Astrocyte (in vitro differentiated cells and primary cell): ENCODE measurements around the gene EDARADD. TPM values are rescaled to one million over a fixed set of nuclear protein-coding genes. Genes with fewer than 3 reads are reported as not detected.
A peak's percentile ranks its signal among the peaks of the same experiment; 100 is the strongest.

Source experiments
- DNase-seq: peaks from one replicate; pipeline ENCODE4 v3.0.0-alpha.2; 2010; ENCODE audit warnings: low read depth
- FAIRE-seq: peaks from 2 replicates; lab custom pipeline; 2011; peaks lifted over from hg19 to GRCh38; lab: Jason Lieb, UNC
- H2AFZ ChIP-seq: 2 replicates; pipeline ENCODE4 v1.6.0; 2012; ENCODE audit warnings: low read depth, low read length, inconsistent platforms
- H3K27ac ChIP-seq: 2 replicates; pipeline ENCODE4 v1.5.1; 2011; ENCODE audit warnings: low read depth, low read length, inconsistent platforms
- H3K27me3 ChIP-seq: 2 replicates; pipeline ENCODE4 v1.6.0; 2011; ENCODE audit warnings: low read length, inconsistent platforms; ENCODE audit not compliant: insufficient read depth
- H3K36me3 ChIP-seq: 2 replicates; pipeline ENCODE4 v1.5.1; 2011; ENCODE audit warnings: low read length, inconsistent platforms; ENCODE audit not compliant: insufficient read depth
- H3K4me1 ChIP-seq: 2 replicates; pipeline ENCODE4 v1.5.1; 2011; ENCODE audit warnings: low read length, inconsistent platforms; ENCODE audit not compliant: insufficient read depth
- H3K4me2 ChIP-seq: 2 replicates; pipeline ENCODE4 v1.6.0; 2012; ENCODE audit warnings: low read length, inconsistent platforms
- H3K4me3 ChIP-seq: 2 replicates; pipeline ENCODE4 v1.5.1; 2011; ENCODE audit warnings: low read depth, mild to moderate bottlenecking, low read length, inconsistent platforms; ENCODE audit not compliant: insufficient read depth
- H3K79me2 ChIP-seq: 2 replicates; pipeline ENCODE4 v1.6.0; 2012; ENCODE audit warnings: mild to moderate bottlenecking, low read length, inconsistent platforms; ENCODE audit not compliant: insufficient read depth
- H3K9ac ChIP-seq: 2 replicates; pipeline ENCODE4 v1.6.0; 2012; ENCODE audit warnings: mild to moderate bottlenecking, low read length, inconsistent platforms
- H3K9me3 ChIP-seq: 2 replicates; pipeline ENCODE4 v1.5.1; 2012; ENCODE audit warnings: low read depth, mild to moderate bottlenecking, low read length, inconsistent platforms; ENCODE audit not compliant: insufficient read depth
- H4K20me1 ChIP-seq: 2 replicates; pipeline ENCODE4 v1.6.0; 2012; ENCODE audit warnings: low read length, inconsistent platforms; ENCODE audit not compliant: insufficient read depth
- H3K27ac Mint-ChIP-seq: one replicate; pipeline ENCODE4 v1.8.0; 2021; ENCODE audit warnings: mild to moderate bottlenecking, mixed read lengths; ENCODE audit not compliant: unreplicated experiment
- H3K27me3 Mint-ChIP-seq: one replicate; pipeline ENCODE4 v1.8.0; 2021; ENCODE audit warnings: low read depth, mixed read lengths; ENCODE audit not compliant: unreplicated experiment
- H3K36me3 Mint-ChIP-seq: one replicate; pipeline ENCODE4 v1.8.0; 2021; ENCODE audit warnings: low read depth, mixed read lengths; ENCODE audit not compliant: unreplicated experiment
- H3K4me1 Mint-ChIP-seq: one replicate; pipeline ENCODE4 v1.8.0; 2021; ENCODE audit warnings: low read depth, mixed read lengths; ENCODE audit not compliant: unreplicated experiment
- H3K4me3 Mint-ChIP-seq: one replicate; pipeline ENCODE4 v1.8.0; 2021; ENCODE audit warnings: mild to moderate bottlenecking, moderate library complexity, mixed read lengths; ENCODE audit not compliant: unreplicated experiment
- H3K9me3 Mint-ChIP-seq: one replicate; pipeline ENCODE4 v1.8.0; 2021; ENCODE audit warnings: mild to moderate bottlenecking, mixed read lengths; ENCODE audit not compliant: unreplicated experiment
- EZH2 ChIP-seq: IDR thresholded peaks from 2 replicates; pipeline ENCODE4 v1.6.1; 2012; ENCODE audit warnings: mild to moderate bottlenecking, low read length, inconsistent platforms; ENCODE audit not compliant: insufficient read depth
- total RNA-seq: library from RNA; stranded (reverse); gene quantifications from 2 replicates; pipeline ENCODE4 v1.2.1, GENCODE V29; 2021
- TF ChIP-seq, protein P1 (sequence below): IDR thresholded peaks from 2 replicates; pipeline ENCODE4 v1.5.1; 2011; ENCODE audit warnings: low read depth, mild to moderate bottlenecking, inconsistent platforms, low read length, moderate library complexity; ENCODE audit not compliant: insufficient read depth

Gene EDARADD
- total RNA-seq, 1 donor from 2014 or later = 0.98 TPM

DNA sequence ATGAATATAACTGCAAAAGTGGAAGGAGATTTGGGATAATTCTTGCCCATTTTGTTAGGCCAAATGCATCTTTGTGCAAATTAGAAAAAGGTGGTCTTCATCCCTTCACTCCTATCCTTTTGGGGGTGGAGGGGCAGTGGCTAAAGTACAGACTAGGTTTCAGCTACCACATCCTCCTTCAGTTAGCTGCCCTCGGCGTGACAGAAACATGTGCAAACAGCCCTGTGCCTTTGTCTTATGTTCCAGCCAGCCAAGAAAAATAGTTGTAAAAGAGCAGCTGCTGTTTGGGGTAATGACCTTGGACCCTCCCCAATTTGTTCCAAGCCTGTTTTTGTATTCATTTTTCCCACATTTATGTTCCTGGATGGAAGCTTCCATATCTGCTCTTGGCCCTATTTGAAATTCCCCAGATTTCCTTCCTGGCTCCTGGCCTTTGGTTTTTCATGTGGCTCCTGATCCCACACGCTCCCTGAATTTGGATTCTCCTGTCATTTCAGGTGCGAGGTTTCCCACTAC, 121.4 kb downstream of the EDARADD start:
- H3K4me3 Mint-ChIP-seq = no peak overlapping the region
- no peak overlapping the region for H2AFZ ChIP-seq
- H3K4me3 ChIP-seq = no peak overlapping the region
- H3K27me3 ChIP-seq = no peaks in the 10 kb centered on the region
- H3K9ac ChIP-seq = no peak overlapping the region
- H3K4me1 Mint-ChIP-seq = peaks cover 10% of the 10 kb centered on the region
- H3K79me2 ChIP-seq = no peaks in the 10 kb centered on the region
- H3K9me3 ChIP-seq = no peaks in the 10 kb centered on the region
- no peaks in the 10 kb centered on the region for H4K20me1 ChIP-seq
- TF ChIP-seq EZH2 = no peak
- TF ChIP-seq, protein P1, sequence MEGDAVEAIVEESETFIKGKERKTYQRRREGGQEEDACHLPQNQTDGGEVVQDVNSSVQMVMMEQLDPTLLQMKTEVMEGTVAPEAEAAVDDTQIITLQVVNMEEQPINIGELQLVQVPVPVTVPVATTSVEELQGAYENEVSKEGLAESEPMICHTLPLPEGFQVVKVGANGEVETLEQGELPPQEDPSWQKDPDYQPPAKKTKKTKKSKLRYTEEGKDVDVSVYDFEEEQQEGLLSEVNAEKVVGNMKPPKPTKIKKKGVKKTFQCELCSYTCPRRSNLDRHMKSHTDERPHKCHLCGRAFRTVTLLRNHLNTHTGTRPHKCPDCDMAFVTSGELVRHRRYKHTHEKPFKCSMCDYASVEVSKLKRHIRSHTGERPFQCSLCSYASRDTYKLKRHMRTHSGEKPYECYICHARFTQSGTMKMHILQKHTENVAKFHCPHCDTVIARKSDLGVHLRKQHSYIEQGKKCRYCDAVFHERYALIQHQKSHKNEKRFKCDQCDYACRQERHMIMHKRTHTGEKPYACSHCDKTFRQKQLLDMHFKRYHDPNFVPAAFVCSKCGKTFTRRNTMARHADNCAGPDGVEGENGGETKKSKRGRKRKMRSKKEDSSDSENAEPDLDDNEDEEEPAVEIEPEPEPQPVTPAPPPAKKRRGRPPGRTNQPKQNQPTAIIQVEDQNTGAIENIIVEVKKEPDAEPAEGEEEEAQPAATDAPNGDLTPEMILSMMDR = no peak
- H3K9me3 Mint-ChIP-seq = no peaks in the 10 kb centered on the region
- no peaks in the 10 kb centered on the region for H3K36me3 ChIP-seq
- H3K4me1 ChIP-seq = peaks cover 11% of the 10 kb centered on the region
- H3K4me2 ChIP-seq = no peak overlapping the region
- H3K27ac Mint-ChIP-seq = no peak overlapping the region
- FAIRE-seq (no peak), DNase-seq (no peak)
- no peaks in the 10 kb centered on the region for H3K27me3 Mint-ChIP-seq
- H3K27ac ChIP-seq = no peak overlapping the region
- H3K36me3 Mint-ChIP-seq = no peaks in the 10 kb centered on the region

DNA sequence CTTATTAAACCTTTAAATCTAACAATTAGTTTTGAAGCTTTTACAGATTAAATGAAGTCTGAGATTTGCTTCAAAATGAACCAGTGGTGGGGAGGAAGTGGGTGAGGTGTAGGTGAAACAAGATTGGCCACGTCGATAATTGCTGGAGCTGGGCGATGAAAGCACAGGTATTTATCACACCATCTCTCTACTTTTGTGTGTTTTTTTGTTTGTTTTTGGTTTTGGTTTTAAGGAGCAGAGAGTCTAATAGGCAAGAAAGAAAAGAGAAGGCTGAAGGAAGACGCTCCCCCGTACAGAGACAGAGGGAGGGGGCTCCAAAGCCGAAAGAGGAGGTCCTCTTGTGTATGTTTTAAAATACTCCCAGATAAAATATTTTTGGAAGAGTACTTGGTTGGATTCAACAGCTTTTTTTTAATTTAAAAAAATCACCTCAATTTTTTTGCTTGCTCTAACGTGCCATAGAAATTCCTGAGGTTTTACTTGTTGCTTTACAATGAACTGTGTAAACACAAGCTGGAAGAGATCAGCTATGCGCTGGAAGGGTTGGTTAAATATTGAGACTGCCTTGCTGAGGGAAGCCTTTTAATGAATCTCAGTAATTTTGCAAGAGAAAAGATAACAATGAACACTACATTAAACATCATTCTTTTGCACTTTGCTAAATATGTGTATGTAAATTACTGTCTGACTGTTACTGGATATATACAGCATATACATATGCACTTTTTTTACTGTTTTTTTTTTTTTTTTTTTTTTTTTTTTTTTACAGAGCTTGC, 123.0 kb downstream of the EDARADD start:
- Mint-ChIP-seq H3K9me3 (no peaks in the 10 kb centered on the region), H3K27me3 (no peaks in the 10 kb centered on the region), H3K36me3 (no peaks in the 10 kb centered on the region), H3K27ac (no peak overlapping the region), H3K4me1 (peaks cover 12% of the 10 kb centered on the region), H3K4me3 (no peak overlapping the region)
- H3K4me3 ChIP-seq = no peak overlapping the region
- no peaks in the 10 kb centered on the region for H3K27me3 ChIP-seq
- H4K20me1 ChIP-seq = no peaks in the 10 kb centered on the region
- no peaks in the 10 kb centered on the region for H3K9me3 ChIP-seq
- DNase-seq = peak; percentile 74
- TF ChIP-seq, protein P1 = no peak
- no peak for TF ChIP-seq EZH2
- FAIRE-seq = no peak
- H3K9ac ChIP-seq = no peak overlapping the region
- no peaks in the 10 kb centered on the region for H3K79me2 ChIP-seq
- H3K4me1 ChIP-seq = peaks cover 11% of the 10 kb centered on the region
- H3K4me2 ChIP-seq = peak overlapping the region; percentile 44
- H2AFZ ChIP-seq = no peak overlapping the region
- H3K27ac ChIP-seq = no peak overlapping the region
- H3K36me3 ChIP-seq = no peaks in the 10 kb centered on the region

DNA sequence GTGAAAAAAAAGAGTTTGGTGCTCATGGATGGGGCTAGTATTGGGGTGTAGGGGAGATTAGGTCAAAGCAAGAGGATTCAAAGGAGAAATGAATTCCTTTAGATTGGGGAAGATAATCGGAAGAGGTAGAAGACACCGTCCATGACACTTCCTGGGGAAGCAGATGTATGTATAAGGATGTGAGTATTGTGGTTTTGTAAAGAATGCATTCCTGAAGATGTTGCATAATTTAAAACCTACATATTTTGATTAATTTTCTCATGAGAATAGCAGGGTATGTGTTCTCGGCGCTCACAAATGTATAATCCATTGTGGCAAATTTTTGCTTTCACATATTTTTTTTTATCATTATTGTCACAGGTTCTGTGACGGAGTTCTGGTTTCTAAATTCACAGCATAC, 124.2 kb downstream of the EDARADD start:
- no peaks in the 10 kb centered on the region for H3K9me3 Mint-ChIP-seq
- Histone ChIP-seq H3K4me3 (no peak overlapping the region), H3K9me3 (no peaks in the 10 kb centered on the region), H2AFZ (no peak overlapping the region), H3K27ac (no peak overlapping the region), H3K36me3 (no peaks in the 10 kb centered on the region), H3K79me2 (no peaks in the 10 kb centered on the region), H4K20me1 (no peaks in the 10 kb centered on the region), H3K4me2 (peak overlapping the region; percentile 20), H3K9ac (no peak overlapping the region), H3K27me3 (no peaks in the 10 kb centered on the region), H3K4me1 (peaks cover 15% of the 10 kb centered on the region)
- no peak for TF ChIP-seq EZH2
- TF ChIP-seq, protein P1 = no peak
- no peaks in the 10 kb centered on the region for H3K27me3 Mint-ChIP-seq
- no peak for DNase-seq
- H3K27ac Mint-ChIP-seq = peak overlapping the region; percentile 15
- no peak for FAIRE-seq
- H3K4me3 Mint-ChIP-seq = no peak overlapping the region
- H3K36me3 Mint-ChIP-seq = no peaks in the 10 kb centered on the region
- H3K4me1 Mint-ChIP-seq = peaks cover 12% of the 10 kb centered on the region
